Upper lobe of right lung (tissue), 1 donor: ENCODE measurements around the gene WFDC12. TPM values are rescaled to one million over a fixed set of nuclear protein-coding genes. Genes with fewer than 3 reads are reported as not detected.
A peak's percentile ranks its signal among the peaks of the same experiment; 100 is the strongest.
"Not testable (repeated sequence)": the region's sequence is repeated elsewhere in the genome, so short reads cannot be mapped to it uniquely, and the experiment has no call there.

Experiments used
- ATAC-seq: fragments of 200-7000 bp; cut with Tn5 transposase; one replicate; pipeline ENCODE4 v1.9.1; 2020; ENCODE audit warnings: mild to moderate bottlenecking, moderate library complexity
- DNase-seq: peaks from one replicate; pipeline ENCODE4 v3.0.0-alpha.2; 2020
- H3K27ac ChIP-seq: fragments of 200-600 bp; one replicate; pipeline ENCODE4 v1.8.0; 2022
- H3K27me3 ChIP-seq: fragments of 200-600 bp; one replicate; pipeline ENCODE4 v1.8.0; 2022; ENCODE audit warnings: mild to moderate bottlenecking
- H3K36me3 ChIP-seq: fragments of 200-600 bp; one replicate; pipeline ENCODE4 v1.8.0; 2022
- H3K4me1 ChIP-seq: fragments of 200-600 bp; one replicate; pipeline ENCODE4 v1.8.0; 2022
- H3K4me3 ChIP-seq: fragments of 200-600 bp; one replicate; pipeline ENCODE4 v1.8.0; 2022; ENCODE audit warnings: mild to moderate bottlenecking
- H3K9me3 ChIP-seq: fragments of 200-600 bp; one replicate; pipeline ENCODE4 v1.8.0; 2022
- CTCF ChIP-seq: fragments of 200-600 bp; IDR thresholded peaks from one replicate; pipeline ENCODE4 v1.8.0; 2022; ENCODE audit warnings: antibody characterized with exemption
- intact Hi-C: fragments of 100-400 bp; cut with DNase I; formaldehyde crosslinking; loops from one replicate; pipeline ENCODE4 v1.11.0; 2022
- total RNA-seq: library from RNA; stranded (reverse); fragmentation: NEBNext Ultra II Directional; extraction: Animal tissue kit (Norgen Biotek cat#: 25700); gene quantifications from one replicate; pipeline ENCODE4 v1.2.1, GENCODE V29; 2021
- donor health status: DM: no; HTN: yes; CAD: no; lungs with severe emphysema.

WFDC12 gene
- total RNA-seq, 1 donor from 2014 or later: 1.8 TPM

GRCh38 chr20:45149062-45149461 lies 24.8 kb upstream of the WFDC12 start:
- intact Hi-C loops: no loop called here
- DNase-seq (no peak), ATAC-seq (no peak)
- no peak overlapping the region for H3K4me3 ChIP-seq
- H3K27me3 ChIP-seq: peaks cover 22% of the 10 kb centered on the region
- TF ChIP-seq CTCF: no peak
- no peaks in the 10 kb centered on the region for H3K4me1 ChIP-seq
- H3K9me3 ChIP-seq: no peaks in the 10 kb centered on the region
- no peaks in the 10 kb centered on the region for H3K36me3 ChIP-seq
- no peak overlapping the region for H3K27ac ChIP-seq

GRCh38 chr20:45140836-45141235 lies 16.6 kb upstream of the WFDC12 start:
- intact Hi-C loops: no loop called here
- Histone ChIP-seq H3K27ac (no peak overlapping the region), H3K27me3 (peaks cover 12% of the 10 kb centered on the region), H3K4me3 (no peak overlapping the region), H3K4me1 (no peaks in the 10 kb centered on the region), H3K36me3 (no peaks in the 10 kb centered on the region), H3K9me3 (no peaks in the 10 kb centered on the region)
- ATAC-seq (no peak), DNase-seq (no peak)
- TF ChIP-seq CTCF: no peak

- H3K4me1 ChIP-seq, DNase-seq, H3K4me3 ChIP-seq, ATAC-seq, H3K9me3 ChIP-seq, H3K36me3 ChIP-seq, H3K27me3 ChIP-seq, intact Hi-C loops, H3K27ac ChIP-seq: not testable (repeated sequence)
These were observed 15.6 kb upstream of the WFDC12 start for GRCh38 chr20:45139733-45140375.

- Histone ChIP-seq H3K36me3 (no peaks in the 10 kb centered on the region), H3K4me1 (no peaks in the 10 kb centered on the region), H3K4me3 (no peak overlapping the region), H3K9me3 (no peaks in the 10 kb centered on the region), H3K27me3 (peaks cover 4% of the 10 kb centered on the region), H3K27ac (no peak overlapping the region)
- intact Hi-C loops: no loop called here
- peak; percentile 69 for TF ChIP-seq CTCF
- DNase-seq (peak; percentile 90), ATAC-seq (peak; percentile 94)
These were observed 14.5 kb upstream of the WFDC12 start for GRCh38 chr20:45138561-45139300.

GRCh38 chr20:45136911-45137310 lies 12.6 kb upstream of the WFDC12 start:
- no peaks in the 10 kb centered on the region for H3K36me3 ChIP-seq
- no peaks in the 10 kb centered on the region for H3K4me1 ChIP-seq
- ATAC-seq (no peak), DNase-seq (no peak)
- no peak overlapping the region for H3K4me3 ChIP-seq
- H3K27ac ChIP-seq: no peak overlapping the region
- TF ChIP-seq CTCF: no peak
- intact Hi-C loops: no loop called here
- H3K27me3 ChIP-seq: peaks cover 4% of the 10 kb centered on the region
- no peaks in the 10 kb centered on the region for H3K9me3 ChIP-seq

GRCh38 chr20:45128099-45128498 lies 3.8 kb upstream of the WFDC12 start:
- no peaks in the 10 kb centered on the region for H3K27me3 ChIP-seq
- TF ChIP-seq CTCF: no peak
- no peaks in the 10 kb centered on the region for H3K9me3 ChIP-seq
- H3K36me3 ChIP-seq: no peaks in the 10 kb centered on the region
- no peak overlapping the region for H3K4me3 ChIP-seq
- peak overlapping the region; percentile 37 for H3K27ac ChIP-seq
- DNase-seq: no peak
- ATAC-seq: peak; percentile 83
- intact Hi-C loops: no loop called here
- no peaks in the 10 kb centered on the region for H3K4me1 ChIP-seq
